Right ventricle myocardium superior (tissue), 1 donor: Measurements from ENCODE around the gene OR6N2. TPM values are rescaled to one million over a fixed set of nuclear protein-coding genes. Genes with fewer than 3 reads are reported as not detected.

Source experiments
- ATAC-seq: fragments of 200-7000 bp; cut with Tn5 transposase; one replicate; pipeline ENCODE4 v1.9.1; 2020; ENCODE audit warnings: mild to moderate bottlenecking; ENCODE audit not compliant: poor library complexity
- DNase-seq: peaks from one replicate; pipeline ENCODE4 v3.0.0-alpha.2; 2020
- intact Hi-C: fragments of 100-400 bp; cut with DNase I; formaldehyde crosslinking; loops from one replicate; pipeline ENCODE4 v1.11.2; 2022
- long read RNA-seq: library from polyadenylated mRNA; unstranded; transcript quantifications from one replicate; pipeline ENCODE4 v2.0.0, GENCODE V29; 2021
- total RNA-seq: library from RNA; stranded (reverse); fragmentation: NEBNext Ultra II Directional; extraction: Animal tissue kit (Norgen Biotek cat#: 25700); gene quantifications from one replicate; pipeline ENCODE4 v1.2.1, GENCODE V29; 2021
- donor health status: DM: no; HTN: yes; CAD: no; lungs with severe emphysema.

Gene OR6N2, protein sequence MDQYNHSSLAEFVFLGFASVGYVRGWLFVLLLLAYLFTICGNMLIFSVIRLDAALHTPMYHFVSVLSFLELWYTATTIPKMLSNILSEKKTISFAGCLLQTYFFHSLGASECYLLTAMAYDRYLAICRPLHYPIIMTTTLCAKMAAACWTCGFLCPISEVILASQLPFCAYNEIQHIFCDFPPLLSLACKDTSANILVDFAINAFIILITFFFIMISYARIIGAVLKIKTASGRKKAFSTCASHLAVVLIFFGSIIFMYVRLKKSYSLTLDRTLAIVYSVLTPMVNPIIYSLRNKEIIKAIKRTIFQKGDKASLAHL
- total RNA-seq, result not detected
- long read RNA-seq, result 0 reads

DNA sequence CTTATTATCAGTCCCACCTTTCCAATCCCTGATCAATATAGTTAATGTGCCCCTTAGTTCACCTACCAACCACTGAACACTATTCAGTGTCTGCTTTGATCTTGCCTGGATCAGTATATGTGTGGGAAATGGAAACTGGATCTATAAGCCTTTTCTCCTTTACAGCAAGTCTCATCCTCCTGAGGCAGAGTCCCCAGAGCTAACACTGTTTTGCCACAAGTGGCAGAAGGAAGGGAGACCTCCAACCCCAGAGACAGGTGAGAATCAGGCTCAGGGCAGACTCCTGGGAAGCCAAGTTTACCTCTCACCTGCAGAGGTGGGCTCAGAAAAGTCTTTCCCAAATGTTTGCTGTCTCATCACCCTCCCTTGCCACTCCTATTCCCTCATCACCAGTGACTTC, at the start of gene OR6N2:
OR6N2 (minus strand) TSS at position 101 of the 400 bp plus-strand sequence. CDS start 3,569 bp downstream, outside the sequence.
- intact Hi-C loops, result no loop called here
- DNase-seq (no peak), ATAC-seq (no peak)

DNA sequence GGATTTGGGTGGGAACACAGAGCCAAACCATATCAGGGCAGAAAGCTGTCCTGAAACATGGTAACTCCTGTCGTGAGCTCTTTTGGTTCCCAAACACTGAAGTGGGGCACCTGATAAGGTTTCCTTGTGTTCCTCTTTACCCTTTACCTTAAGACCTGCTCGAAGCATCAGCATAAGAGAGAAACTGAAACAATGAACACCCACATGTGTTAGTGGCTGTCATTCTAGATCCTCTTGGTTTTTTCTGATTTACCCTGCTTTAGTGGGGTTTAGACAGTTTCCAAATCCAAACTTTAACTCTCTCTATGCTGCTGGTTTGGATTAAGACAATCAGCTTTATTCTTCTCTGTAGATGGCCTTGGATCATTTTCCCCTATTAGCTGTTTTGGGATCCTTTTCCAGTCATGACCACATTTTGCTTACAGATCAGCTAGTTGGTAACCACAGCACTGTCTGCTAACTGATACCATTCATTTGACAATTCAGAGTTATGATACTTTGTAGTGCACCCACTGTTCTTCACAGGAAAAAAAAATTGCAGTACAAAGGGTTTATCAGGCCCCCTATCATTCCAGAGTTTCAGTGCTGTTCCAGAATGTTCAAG, 49.2 kb upstream of the OR6N2 start:
- intact Hi-C loops, result no loop called here
- ATAC-seq, result no peak
- no peak for DNase-seq

DNA sequence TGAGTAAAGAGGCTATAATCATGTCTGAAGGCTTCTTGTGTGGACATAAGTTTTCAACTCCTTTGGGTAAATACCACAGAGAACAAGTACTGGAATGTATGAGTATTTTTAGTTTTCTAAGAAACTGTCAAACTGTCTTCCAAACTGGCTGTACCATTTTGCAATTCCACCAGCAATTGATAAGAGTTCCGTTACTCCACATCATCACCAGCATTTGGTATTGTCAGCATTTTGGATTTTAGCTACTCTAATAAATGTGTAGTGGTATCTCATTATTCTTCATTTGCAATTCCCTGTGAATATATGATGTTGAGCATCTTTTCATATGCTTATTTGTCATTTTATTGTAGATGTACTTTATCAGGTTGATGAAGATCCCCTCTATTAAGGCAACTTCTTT, 40.7 kb upstream of the OR6N2 start:
- ATAC-seq (no peak), DNase-seq (no peak)
- intact Hi-C loops, result no loop called here

DNA sequence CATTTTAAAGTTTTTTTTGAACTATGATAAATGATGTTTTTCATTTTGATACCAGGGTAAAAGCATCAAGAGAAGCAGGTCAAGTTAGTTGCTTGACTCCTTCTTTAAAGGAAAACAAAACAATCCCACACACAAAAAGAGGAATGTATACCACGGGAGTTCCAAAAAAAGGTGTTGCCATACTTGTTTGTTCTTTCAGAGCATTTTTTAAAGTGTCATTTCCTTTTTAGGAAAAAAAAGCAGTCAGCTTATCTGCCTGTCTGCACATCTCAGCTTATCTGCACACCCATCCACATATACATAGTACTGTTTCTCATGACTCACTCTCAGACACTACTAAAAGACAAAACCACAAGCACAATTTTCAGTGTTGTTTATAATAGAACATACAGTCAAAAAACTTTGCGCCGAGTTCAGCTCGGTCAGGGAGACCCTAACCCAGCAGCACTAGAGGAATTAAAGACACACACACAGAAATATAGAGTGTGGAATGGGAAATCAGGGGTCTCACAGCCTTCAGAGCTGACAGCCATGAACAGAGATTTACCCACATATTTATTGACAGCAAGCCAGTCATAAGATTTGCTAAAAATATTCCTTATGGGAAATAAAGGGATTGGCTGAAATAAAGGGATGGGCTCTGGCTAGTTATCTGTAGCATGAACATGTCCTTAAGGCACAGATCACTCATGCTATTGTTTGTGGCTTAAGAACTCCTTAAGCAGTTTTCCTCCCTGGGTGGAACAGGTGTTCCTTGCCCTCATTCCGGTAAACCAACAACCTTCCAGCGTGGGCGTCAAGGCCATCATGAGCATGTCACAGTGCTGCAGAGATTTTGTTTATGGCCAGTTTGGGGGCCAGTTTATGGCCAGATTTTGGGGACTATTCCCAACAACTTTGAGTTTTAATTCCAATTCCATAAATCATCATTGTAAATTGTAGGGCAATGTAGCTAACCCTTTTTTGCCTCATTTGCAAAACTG, 38.7 kb upstream of the OR6N2 start:
- intact Hi-C loops, result no loop called here
- ATAC-seq, result no peak

DNA sequence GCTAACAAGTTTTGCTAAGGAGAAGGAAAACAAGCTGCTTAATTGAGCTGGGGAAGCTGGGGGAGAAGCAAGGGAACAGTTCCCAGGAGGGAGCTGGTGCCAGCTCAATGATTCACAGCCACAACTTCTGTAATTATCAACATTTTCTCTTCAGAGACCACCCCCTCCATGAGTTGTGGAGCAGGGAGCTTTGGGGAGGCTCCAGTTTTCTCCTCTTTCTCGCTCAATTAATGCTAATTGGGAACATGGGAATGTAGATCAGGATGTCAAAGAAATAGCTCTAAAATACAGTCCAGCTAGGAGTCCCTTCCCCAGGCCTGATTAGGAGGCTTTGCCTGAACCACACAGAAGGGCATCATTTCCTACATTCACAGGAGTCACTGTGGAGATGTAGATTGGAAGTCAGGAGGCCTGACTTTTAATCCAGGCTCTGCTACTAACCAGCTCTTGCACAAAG, 38.0 kb upstream of the OR6N2 start:
- DNase-seq (no peak), ATAC-seq (no peak)
- intact Hi-C loops, result no loop called here

More for the DNA sequence above, 38.7 kb upstream of the OR6N2 start:
- no peak for DNase-seq

DNA sequence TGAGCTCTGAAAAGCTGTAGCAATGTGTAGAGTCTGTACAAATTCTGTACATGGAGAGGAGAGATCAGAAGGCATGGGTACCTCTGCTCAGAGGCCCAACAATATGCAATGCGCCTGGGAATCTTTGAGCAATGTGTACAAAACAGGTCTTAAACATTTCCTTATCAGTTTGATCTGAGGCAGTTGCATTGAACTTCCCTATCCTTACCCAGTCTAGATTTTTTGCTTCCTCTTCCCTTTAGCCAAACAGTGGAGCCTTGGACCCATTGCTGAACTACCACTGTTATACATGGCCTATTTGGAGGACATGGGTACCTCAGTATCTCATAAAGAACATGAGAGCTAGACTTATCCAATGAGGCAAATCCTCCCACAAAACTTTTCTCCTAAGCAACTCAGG, 37.6 kb upstream of the OR6N2 start:
- ATAC-seq (no peak), DNase-seq (no peak)
- intact Hi-C loops, result no loop called here

DNA sequence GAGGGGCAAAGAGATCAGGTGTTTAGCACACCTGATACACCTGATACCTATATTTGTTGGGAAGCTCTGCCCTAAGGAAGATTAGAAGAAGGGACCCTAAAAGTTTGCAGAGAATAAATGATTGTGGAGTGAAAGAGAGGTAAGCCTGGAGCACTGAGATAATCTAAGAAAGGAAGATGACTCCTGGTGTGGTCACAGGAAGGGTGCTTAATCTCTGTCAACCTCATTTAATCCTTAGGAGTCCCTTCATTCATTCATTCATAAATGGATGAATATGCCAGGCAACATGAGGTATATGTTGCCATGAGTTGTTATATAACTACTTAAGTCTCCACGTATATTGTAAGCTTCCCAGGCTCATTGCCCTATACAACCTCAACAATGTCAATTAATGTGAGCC, 34.0 kb upstream of the OR6N2 start:
- ATAC-seq (no peak), DNase-seq (no peak)
- intact Hi-C loops, result no loop called here

DNA sequence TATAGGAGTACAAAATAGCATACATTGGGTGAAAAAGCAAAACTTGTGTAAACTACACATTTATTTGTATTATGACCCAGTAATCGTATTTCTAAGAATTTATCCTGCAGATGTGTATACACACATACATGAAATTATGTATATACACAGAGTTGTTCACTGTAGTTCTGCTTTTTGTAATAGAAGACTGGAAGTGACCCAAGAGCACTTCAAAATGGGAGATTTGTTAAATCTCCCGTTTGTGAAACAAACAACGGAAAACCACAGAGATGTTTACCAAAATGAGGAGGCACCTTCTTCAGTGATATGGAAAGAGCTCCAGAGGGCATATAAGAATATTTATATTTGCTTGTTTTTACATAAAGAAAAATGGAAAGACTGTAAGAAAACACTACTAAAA, 32.2 kb upstream of the OR6N2 start:
- intact Hi-C loops, result no loop called here
- DNase-seq, result no peak
- ATAC-seq, result no peak

DNA sequence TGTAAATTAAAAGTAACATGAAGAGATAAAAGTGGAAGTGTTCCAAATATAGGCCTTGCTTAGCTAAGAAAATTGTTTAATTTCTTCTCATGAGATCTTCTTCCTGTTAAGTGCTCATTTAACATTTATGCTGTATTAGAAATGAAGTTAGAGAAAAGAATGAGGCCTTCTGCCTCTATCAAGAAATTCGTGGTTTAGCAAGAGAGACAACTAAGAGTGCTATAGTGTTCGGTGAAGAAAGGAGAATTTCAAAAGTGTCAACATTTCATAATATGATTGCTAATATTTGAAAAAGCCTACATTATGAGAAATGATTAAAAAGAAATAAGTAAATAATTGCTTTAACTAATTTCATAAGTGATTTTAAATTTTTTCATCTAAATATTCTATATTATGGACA, 31.3 kb upstream of the OR6N2 start:
- ATAC-seq (no peak), DNase-seq (no peak)
- intact Hi-C loops, result no loop called here

DNA sequence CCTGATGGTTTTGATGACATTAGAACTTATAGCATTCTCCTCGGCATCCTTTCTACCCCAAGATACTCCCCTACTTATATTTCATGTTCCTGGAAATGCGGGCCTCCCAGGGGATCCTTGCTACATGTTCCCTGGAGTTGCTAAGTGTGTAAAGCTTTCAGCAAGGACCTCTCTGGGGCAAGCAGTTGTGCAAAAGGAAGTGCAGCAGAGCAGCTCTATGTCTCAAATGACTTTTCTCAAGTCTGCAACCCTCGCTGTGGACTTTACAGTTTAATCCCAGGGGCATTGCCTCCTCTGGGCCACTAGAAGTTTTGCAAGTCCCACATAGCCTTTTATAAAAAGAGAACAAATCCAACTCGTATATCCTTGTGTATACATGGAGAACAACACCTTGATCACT, 29.3 kb upstream of the OR6N2 start:
- ATAC-seq (peak; percentile 45), DNase-seq (no peak)
- intact Hi-C loops, result no loop called here

DNA sequence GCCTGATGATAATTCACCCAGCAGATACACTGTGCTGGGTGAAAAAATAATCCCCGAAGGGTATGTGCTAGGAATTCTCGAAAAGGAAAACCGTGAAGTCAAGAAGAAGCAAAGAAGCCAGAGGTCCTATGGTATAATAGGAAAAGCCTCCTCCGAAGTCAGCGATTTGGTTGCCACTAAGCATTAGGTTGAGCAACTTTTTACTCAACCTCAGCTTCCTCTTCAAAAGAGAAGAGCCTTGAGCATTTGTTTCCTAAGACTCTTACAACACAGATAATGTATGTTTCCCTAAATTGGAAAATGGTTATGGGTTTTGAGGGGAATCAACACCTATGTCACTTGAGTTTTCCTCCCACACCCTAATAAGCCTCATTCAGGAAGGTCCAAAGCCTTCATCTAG, 28.9 kb upstream of the OR6N2 start:
- intact Hi-C loops, result no loop called here
- ATAC-seq, result peak; percentile 66
- DNase-seq, result no peak

DNA sequence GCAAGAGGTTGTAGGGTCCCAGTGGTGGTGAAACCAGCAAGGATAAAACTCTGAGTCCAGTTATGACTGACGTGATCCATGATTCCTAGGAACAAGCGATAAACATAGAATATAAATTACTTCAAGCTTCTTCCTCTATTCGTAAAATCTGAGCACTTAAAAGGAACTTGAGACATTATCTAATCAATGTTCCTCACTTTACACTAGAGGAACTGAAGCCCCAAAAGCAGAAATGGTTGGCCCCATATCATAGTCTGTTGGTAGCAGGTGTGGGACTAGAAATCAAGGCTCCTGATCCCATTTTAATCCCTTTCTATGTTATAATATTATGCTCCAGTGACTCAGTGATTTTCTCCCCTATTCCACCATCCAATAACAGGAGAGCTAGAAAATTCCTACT, 28.3 kb upstream of the OR6N2 start:
- peak; percentile 43 for ATAC-seq
- intact Hi-C loops, result no loop called here
- no peak for DNase-seq

DNA sequence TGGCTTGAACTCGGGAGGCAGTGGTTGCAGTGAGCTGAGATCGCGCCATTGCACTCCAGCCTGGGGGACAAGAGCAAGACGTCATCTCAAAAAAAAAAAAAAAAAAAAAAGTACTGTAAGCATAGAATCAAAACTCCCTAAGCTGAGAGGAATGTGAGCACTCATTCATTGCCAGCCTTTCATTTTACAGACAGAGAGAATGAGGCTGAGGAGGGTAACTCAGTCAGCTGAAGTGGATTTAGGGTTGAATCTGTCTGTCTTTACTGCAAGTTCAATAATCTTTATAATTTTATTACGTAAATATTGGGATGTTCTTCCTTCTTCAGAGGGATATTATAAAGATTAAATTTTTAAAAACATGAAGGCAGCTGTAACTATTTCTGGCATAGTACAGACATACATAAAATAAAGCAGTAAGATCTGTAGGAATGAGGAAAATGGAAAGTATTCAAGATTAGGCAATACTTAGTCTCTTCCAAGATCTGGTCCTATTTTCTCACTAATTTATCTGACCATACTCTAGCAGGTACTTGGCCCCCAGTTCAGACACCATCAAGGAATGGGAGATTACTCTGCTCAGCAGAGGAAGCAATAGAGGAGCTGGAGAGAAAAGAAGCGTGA, 26.0 kb upstream of the OR6N2 start:
- DNase-seq (no peak), ATAC-seq (no peak)
- intact Hi-C loops, result no loop called here

DNA sequence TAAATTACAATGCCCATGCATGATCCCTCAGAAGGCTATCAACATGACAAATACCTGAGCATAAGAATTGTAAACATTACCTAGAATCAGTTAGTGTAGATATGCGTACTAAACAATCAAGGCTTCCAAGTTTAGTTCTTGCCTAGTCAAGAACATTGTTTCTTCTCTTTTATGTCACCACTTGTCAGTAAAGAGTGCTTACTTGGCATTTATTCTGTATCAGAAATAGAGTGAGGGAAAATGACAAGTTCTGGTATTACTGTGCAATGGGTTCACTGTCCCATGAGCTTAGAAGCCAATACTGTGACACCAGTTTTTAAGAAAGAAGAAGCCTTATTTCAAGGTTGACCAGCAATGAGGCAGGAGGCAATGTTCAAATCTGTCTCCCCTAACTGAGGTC, 22.7 kb upstream of the OR6N2 start:
- intact Hi-C loops, result no loop called here
- no peak for ATAC-seq
- no peak for DNase-seq

DNA sequence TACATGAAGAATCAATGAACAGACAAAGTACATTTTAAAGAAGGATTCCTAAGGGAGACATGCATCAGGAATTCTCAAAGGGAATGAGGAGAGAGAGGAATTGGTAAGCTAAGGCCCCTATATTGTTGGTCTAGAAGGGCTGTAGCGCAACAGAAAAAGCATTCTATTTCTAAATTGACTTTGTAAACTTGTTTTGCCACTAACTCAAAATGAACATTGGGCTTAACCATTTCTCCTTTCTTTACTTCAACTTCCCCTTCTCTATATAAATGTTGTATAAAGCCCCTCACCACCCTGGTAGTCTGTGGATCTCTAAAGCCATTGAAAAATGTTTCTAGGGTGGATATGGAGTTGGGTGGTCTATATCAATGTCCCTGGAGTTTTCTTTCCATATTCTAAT, 20.4 kb upstream of the OR6N2 start:
- intact Hi-C loops, result no loop called here
- ATAC-seq, result no peak
- no peak for DNase-seq

DNA sequence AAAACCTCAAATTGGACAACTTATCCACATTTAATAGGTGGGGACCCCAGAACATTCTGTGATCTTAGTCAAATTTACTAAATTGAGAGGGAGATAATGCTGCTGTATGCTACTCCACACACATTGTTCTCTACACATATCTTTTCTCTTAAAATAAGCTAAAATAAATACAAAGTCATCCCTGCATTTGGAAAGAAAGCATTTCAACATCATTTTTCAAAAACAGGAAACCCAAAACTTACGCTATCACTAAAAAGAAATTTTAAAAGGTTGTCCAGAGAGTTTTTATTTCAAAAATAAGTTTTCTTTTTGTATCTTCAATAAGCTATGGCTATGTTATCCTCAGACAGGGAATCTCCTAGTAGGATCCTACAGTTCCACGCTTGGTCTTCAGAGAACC, 19.5 kb upstream of the OR6N2 start:
- intact Hi-C loops, result no loop called here
- DNase-seq (no peak), ATAC-seq (no peak)

DNA sequence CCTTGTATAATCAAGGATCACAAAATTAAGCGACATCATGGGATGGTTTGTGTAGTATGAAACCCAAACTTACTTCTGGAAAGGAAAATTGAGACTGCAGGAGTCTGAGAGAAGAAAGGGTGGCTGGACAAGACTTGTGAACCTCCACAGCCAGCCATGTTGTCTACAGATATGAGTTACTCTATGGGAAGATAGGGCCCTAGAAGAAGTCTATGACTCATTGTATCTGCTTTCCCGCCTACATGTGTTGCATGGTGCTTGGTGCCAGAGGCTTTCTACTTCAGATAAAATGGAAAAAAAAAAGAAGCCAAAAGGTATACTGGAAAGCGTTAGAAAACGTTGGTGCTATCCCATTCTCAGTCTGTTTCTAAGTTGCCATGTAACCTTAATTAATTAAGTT, 18.7 kb upstream of the OR6N2 start:
- ATAC-seq, result no peak
- intact Hi-C loops, result no loop called here

DNA sequence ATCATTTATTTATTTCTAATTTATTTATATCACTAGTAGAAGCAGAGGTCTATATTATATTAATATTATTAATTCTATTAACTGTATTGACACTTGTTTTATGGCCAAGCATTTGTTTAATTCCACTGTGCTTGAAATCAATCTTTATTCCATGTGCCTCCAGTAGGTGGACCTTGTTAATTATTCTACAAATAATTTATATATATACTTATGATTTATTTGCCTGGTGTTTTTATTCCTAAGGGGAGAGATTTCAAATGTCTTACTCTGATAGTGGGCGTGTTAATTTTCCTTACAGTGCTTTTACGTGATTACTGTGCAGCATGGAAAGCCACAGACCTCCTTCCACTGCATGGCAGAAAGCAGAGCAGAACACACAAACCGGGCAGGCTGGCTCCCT, 17.5 kb upstream of the OR6N2 start:
- DNase-seq (no peak), ATAC-seq (no peak)
- intact Hi-C loops, result no loop called here

More for the DNA sequence above, 18.7 kb upstream of the OR6N2 start:
- no peak for DNase-seq

DNA sequence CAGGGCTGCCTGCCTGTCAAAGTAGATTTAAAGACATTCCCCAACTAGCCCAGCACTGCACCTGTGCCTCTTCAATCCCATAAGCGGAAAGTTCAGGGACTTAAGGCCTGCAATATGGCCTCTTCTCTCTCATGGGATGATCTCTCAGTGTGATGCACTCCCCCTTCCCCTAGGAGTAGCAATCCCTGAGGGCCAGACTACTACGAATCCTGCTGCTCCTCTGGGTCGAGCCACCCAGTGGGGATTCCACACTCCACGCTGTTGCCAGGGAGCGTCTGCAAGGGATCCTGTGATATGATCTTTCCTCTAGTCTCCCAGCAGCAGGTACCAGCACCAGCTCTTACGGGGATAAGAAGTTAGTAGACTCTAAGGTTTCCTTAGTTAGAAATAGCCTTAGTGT, 13.2 kb upstream of the OR6N2 start:
- DNase-seq (no peak), ATAC-seq (no peak)
- intact Hi-C loops, result no loop called here
